Measurements from ENCODE around the gene CDO1.

The CDO1 gene

DNA sequence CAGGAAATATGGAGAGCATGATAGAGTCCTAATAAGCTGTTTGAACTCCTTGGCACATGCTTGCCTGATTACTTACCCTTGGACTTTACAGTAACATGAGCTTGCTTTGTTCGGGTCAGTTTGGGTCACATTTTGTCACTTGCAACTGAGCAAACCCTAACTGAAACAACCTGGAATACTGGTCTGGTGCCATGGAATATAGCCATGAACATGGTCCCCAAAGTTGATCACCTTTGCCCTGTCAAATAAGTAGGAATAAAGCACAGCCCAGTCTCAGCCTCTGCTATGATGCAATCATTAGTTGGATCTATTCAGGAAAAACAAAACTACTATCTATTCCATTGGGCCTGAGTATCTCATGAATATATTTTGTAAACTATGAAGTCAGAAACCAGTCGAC, 18.2 kb downstream of the CDO1 start:
- no peaks in the 10 kb centered on the region for H3K27me3 ChIP-seq (ENCODE audit: insufficient read depth, low read length)
- no peaks in the 10 kb centered on the region for H3K9me3 ChIP-seq (ENCODE audit: low read length)
- H3K36me3 ChIP-seq (ENCODE audit: insufficient read depth, low read length) = no peaks in the 10 kb centered on the region
- no peak overlapping the region for H3K4me3 ChIP-seq (ENCODE audit: low read depth, low read length, poor library complexity, severe bottlenecking)
- H3K4me2 ChIP-seq (ENCODE audit: low read length) = no peak overlapping the region
- H3K9me2 ChIP-seq (ENCODE audit: low read depth, low read length) = no peaks in the 10 kb centered on the region
- H3K4me1 ChIP-seq (ENCODE audit: insufficient read depth, low read length, severe bottlenecking) = no peaks in the 10 kb centered on the region
- no peak overlapping the region for H2AFZ ChIP-seq (ENCODE audit: low read length)
- no peak overlapping the region for H3K9ac ChIP-seq (ENCODE audit: low read length)
- H3F3A ChIP-seq (ENCODE audit: insufficient read depth, low read length) = no peaks in the 10 kb centered on the region
- no peak overlapping the region for H3K27ac ChIP-seq (ENCODE audit: low read depth, low read length, poor library complexity, severe bottlenecking)
- no peaks in the 10 kb centered on the region for H4K20me1 ChIP-seq (ENCODE audit: insufficient read depth, low read length)
- TF ChIP-seq, protein P1, sequence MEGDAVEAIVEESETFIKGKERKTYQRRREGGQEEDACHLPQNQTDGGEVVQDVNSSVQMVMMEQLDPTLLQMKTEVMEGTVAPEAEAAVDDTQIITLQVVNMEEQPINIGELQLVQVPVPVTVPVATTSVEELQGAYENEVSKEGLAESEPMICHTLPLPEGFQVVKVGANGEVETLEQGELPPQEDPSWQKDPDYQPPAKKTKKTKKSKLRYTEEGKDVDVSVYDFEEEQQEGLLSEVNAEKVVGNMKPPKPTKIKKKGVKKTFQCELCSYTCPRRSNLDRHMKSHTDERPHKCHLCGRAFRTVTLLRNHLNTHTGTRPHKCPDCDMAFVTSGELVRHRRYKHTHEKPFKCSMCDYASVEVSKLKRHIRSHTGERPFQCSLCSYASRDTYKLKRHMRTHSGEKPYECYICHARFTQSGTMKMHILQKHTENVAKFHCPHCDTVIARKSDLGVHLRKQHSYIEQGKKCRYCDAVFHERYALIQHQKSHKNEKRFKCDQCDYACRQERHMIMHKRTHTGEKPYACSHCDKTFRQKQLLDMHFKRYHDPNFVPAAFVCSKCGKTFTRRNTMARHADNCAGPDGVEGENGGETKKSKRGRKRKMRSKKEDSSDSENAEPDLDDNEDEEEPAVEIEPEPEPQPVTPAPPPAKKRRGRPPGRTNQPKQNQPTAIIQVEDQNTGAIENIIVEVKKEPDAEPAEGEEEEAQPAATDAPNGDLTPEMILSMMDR (IDR thresholded peaks at IDR 0.05; ENCODE audit: low read length) = no peak
- no peak for TF ChIP-seq EZH2 (IDR thresholded peaks at IDR 0.05; ENCODE audit: borderline replicate concordance, low read length)
- H3K79me2 ChIP-seq (ENCODE audit: insufficient read depth, low read length) = no peaks in the 10 kb centered on the region

DNA sequence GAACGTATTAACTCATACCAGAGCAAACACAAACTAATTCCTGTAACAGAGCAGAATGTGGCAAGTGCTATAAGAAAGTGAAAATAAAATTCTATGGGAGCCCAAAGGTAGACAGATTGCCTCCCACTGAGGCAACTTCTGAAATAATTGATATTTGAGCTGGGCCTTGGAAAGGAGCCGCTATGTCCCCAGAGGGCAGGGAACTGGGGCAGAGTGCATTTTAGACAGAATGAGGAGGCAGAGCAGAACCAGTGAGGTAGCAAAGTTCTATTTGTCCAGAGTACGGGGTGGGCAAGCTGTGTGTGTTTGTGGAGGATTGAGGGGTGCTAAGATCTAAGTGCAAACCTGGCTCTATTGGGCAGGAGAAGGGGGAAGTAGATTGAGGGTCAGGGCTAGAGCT, 19.8 kb downstream of the CDO1 start:
- Histone ChIP-seq H3K9me3 (ENCODE audit: low read length) (no peaks in the 10 kb centered on the region), H3K27me3 (ENCODE audit: insufficient read depth, low read length) (no peaks in the 10 kb centered on the region), H3K27ac (ENCODE audit: low read depth, low read length, poor library complexity, severe bottlenecking) (no peak overlapping the region), H3K4me2 (ENCODE audit: low read length) (no peak overlapping the region), H3K4me3 (ENCODE audit: low read depth, low read length, poor library complexity, severe bottlenecking) (no peak overlapping the region), H3K4me1 (ENCODE audit: insufficient read depth, low read length, severe bottlenecking) (no peaks in the 10 kb centered on the region), H2AFZ (ENCODE audit: low read length) (no peak overlapping the region), H3F3A (ENCODE audit: insufficient read depth, low read length) (no peaks in the 10 kb centered on the region), H3K79me2 (ENCODE audit: insufficient read depth, low read length) (no peaks in the 10 kb centered on the region), H3K9me2 (ENCODE audit: low read depth, low read length) (no peaks in the 10 kb centered on the region), H3K36me3 (ENCODE audit: insufficient read depth, low read length) (no peaks in the 10 kb centered on the region), H3K9ac (ENCODE audit: low read length) (no peak overlapping the region), H4K20me1 (ENCODE audit: insufficient read depth, low read length) (no peaks in the 10 kb centered on the region)
- TF ChIP-seq, protein P1 (IDR thresholded peaks at IDR 0.05; ENCODE audit: low read length) = no peak
- TF ChIP-seq EZH2 (IDR thresholded peaks at IDR 0.05; ENCODE audit: borderline replicate concordance, low read length) = no peak

DNA sequence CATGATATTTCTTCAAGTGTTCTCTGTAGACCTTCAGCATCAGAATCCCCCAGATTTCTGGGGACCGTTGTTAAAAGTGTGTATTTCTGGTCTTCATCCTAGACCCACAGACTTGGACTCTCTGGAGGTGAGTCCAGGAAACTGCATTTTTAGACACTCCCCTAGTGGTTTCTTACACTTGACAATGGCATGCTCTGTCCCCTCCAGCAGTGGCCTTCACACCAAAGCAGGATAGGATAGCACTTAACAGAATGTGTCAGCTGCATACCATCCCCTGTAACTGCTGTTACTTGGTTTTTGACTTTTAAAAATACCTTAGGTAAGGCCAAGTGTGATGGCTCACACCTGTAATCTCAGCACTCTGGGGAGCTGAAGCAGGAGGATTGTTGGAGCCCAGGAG, 20.8 kb downstream of the CDO1 start:
- Histone ChIP-seq H3K79me2 (ENCODE audit: insufficient read depth, low read length) (no peaks in the 10 kb centered on the region), H3K9me2 (ENCODE audit: low read depth, low read length) (no peaks in the 10 kb centered on the region), H3K27ac (ENCODE audit: low read depth, low read length, poor library complexity, severe bottlenecking) (no peak overlapping the region), H3K4me2 (ENCODE audit: low read length) (no peak overlapping the region), H2AFZ (ENCODE audit: low read length) (no peak overlapping the region), H3K9ac (ENCODE audit: low read length) (no peak overlapping the region), H3K27me3 (ENCODE audit: insufficient read depth, low read length) (no peaks in the 10 kb centered on the region), H4K20me1 (ENCODE audit: insufficient read depth, low read length) (no peaks in the 10 kb centered on the region), H3K9me3 (ENCODE audit: low read length) (no peaks in the 10 kb centered on the region), H3K4me1 (ENCODE audit: insufficient read depth, low read length, severe bottlenecking) (no peaks in the 10 kb centered on the region), H3K4me3 (ENCODE audit: low read depth, low read length, poor library complexity, severe bottlenecking) (no peak overlapping the region), H3K36me3 (ENCODE audit: insufficient read depth, low read length) (no peaks in the 10 kb centered on the region), H3F3A (ENCODE audit: insufficient read depth, low read length) (no peaks in the 10 kb centered on the region)
- TF ChIP-seq, protein P1 (IDR thresholded peaks at IDR 0.05; ENCODE audit: low read length) = no peak
